GM12878 (cell line): ENCODE measurements around the gene AASDH. TPM values are rescaled to one million over a fixed set of nuclear protein-coding genes. Genes with fewer than 3 reads are reported as not detected.

ENCODE experiments used
- BACH1 ChIP-seq: fragments of 450-650 bp; IDR thresholded peaks from 2 replicates; pipeline ENCODE4 v1.6.1; 2017; ENCODE audit warnings: mild to moderate bottlenecking, borderline replicate concordance
- CREB1 ChIP-seq: IDR thresholded peaks from 2 replicates; pipeline ENCODE4 v1.6.1; 2012; ENCODE audit warnings: low read depth, mild to moderate bottlenecking, inconsistent platforms
- E2F8 ChIP-seq: fragments of 450-650 bp; IDR thresholded peaks from 2 replicates; pipeline ENCODE4 v1.6.1; 2018; ENCODE audit warnings: mild to moderate bottlenecking, low read depth, moderate library complexity; ENCODE audit not compliant: partially characterized antibody
- EP300 ChIP-seq, 2 experiments: fragments of 150-350 bp in 1 of 2; IDR thresholded peaks; 2 replicates each; pipeline ENCODE4 v1.6.1; 2011 to 2012; ENCODE audit warnings: low read depth in 2 of 2, low read length in 2 of 2, borderline replicate concordance in 1 of 2, improper control_type of control experiment in 1 of 2, inconsistent platforms in 1 of 2; ENCODE audit not compliant: control insufficient read depth in 1 of 2
- FOS ChIP-seq: IDR thresholded peaks from 3 replicates; pipeline ENCODE4 v1.6.1; 2011; ENCODE audit warnings: borderline replicate concordance; ENCODE audit not compliant: insufficient read length; ENCODE audit errors: extremely low read depth
- JUND ChIP-seq: IDR thresholded peaks from 2 replicates; pipeline ENCODE4 v1.6.1; 2012; ENCODE audit warnings: low read depth, mild to moderate bottlenecking, low read length, improper control_type of control experiment, moderate library complexity
- MLLT1 ChIP-seq: fragments of 450-650 bp; IDR thresholded peaks from 2 replicates; pipeline ENCODE4 v1.6.1; 2016; ENCODE audit warnings: mild to moderate bottlenecking
- MYC ChIP-seq: IDR thresholded peaks from 2 replicates; pipeline ENCODE4 v1.6.1; 2011; ENCODE audit warnings: mild to moderate bottlenecking, low read length, moderate library complexity, inconsistent platforms; ENCODE audit not compliant: insufficient read depth, insufficient replicate concordance, insufficient read length, severe bottlenecking
- NBN ChIP-seq: fragments of 450-650 bp; IDR thresholded peaks from 2 replicates; pipeline ENCODE4 v1.6.1; 2016
- PBX3 ChIP-seq: IDR thresholded peaks from 2 replicates; pipeline ENCODE4 v1.6.1; 2011; ENCODE audit warnings: mild to moderate bottlenecking, low read depth, low read length, moderate library complexity; ENCODE audit not compliant: insufficient replicate concordance
- PML ChIP-seq: IDR thresholded peaks from 2 replicates; pipeline ENCODE4 v1.6.1; 2012; ENCODE audit warnings: low read length, inconsistent platforms
- POLR2AphosphoS5 ChIP-seq: IDR thresholded peaks from 2 replicates; pipeline ENCODE4 v1.6.1; 2011; ENCODE audit warnings: mild to moderate bottlenecking, low read length, inconsistent platforms
- RAD21 ChIP-seq: IDR thresholded peaks from 2 replicates; pipeline ENCODE4 v1.6.1; 2011; ENCODE audit warnings: mild to moderate bottlenecking, low read depth, low read length, moderate library complexity; ENCODE audit not compliant: insufficient read depth
- SMAD5 ChIP-seq: IDR thresholded peaks from 2 replicates; pipeline ENCODE4 v1.6.1; 2016; ENCODE audit warnings: antibody characterized with exemption, low read depth
- SREBF1 ChIP-seq: IDR thresholded peaks from 2 replicates; pipeline ENCODE4 v1.6.1; 2012; ENCODE audit warnings: mild to moderate bottlenecking, low read length
- STAT1 ChIP-seq: fragments of 450-650 bp; conservative IDR thresholded peaks from 2 replicates; pipeline ENCODE4 v1.6.1; 2014; ENCODE audit warnings: antibody characterized with exemption, mild to moderate bottlenecking
- TCF7 ChIP-seq: IDR thresholded peaks from 2 replicates; pipeline ENCODE4 v1.6.1; 2014; ENCODE audit warnings: antibody characterized with exemption, borderline replicate concordance
- ZBTB40 ChIP-seq: fragments of 450-650 bp; IDR thresholded peaks from 2 replicates; pipeline ENCODE4 v1.6.1; 2016; ENCODE audit warnings: mild to moderate bottlenecking, moderate library complexity, borderline replicate concordance
- ZNF24 ChIP-seq: fragments of 450-650 bp; IDR thresholded peaks from 2 replicates; pipeline ENCODE4 v1.6.1; 2017; ENCODE audit warnings: antibody characterized with exemption, mild to moderate bottlenecking
- polyA plus RNA-seq, 11 experiments: library from polyadenylated mRNA; depleted of rRNA in 4 of 11; unstranded in 6 of 11; stranded (reverse) in 5 of 11; fragments of >200 nt; fragmentation: Nextera tagmentation in 4 of 11; fragmentation: Illumina TruSeq in 1 of 11; extraction: Ambion mirVana in 4 of 11; extraction: Trizol in 1 of 11; gene quantifications; 1 replicate in 1 of 11; 2 replicates in 10 of 11; pipeline versions ENCODE4 v1.2.1 to v1.2.3, GENCODE V29; 2011 to 2016; ENCODE audit warnings: inconsistent platforms in 2 of 11, missing spikeins in 2 of 11, low read depth in 1 of 11
- total RNA-seq, 4 experiments: library from RNA; depleted of rRNA in 3 of 4; stranded (reverse); fragments of >200 nt in 3 of 4; fragmentation: Illumina TruSeq in 1 of 4; extraction: Trizol in 1 of 4; gene quantifications; 2 replicates each; pipeline versions ENCODE4 v1.2.1 to v1.2.3, GENCODE V29; 2013 to 2021

AASDH gene
- total and polyA plus RNA-seq, 10 of the 15 experiments (the other 5 are each of a cell fraction or from before 2014, with no cell fraction given), result 7.3 to 19.1 (median 11.3) TPM

- TF ChIP-seq PBX3, result no peak
- TF ChIP-seq ZBTB40, result no peak
- TF ChIP-seq SMAD5, result peak; percentile 56; the same call in 1 of the 2 replicates
- TF ChIP-seq E2F8, result peak; percentile 84
- TF ChIP-seq MLLT1, result no peak
- TF ChIP-seq CREB1, result 0 out of 2 replicates have a peak, but pooled peaks have one; percentile 38
- TF ChIP-seq ZNF24, result 0 out of 2 replicates have a peak, but pooled peaks have one; percentile 16
- peak; percentile 95 for TF ChIP-seq NBN
- TF ChIP-seq MYC, result peak; percentile 77
- 0 out of 2 replicates have a peak, but pooled peaks have one; percentile 39 for TF ChIP-seq STAT1
- TF ChIP-seq TCF7, result no peak
- TF ChIP-seq JUND, result peak; percentile 89; the same call in 1 of the 2 replicates
- peak; percentile 11; the same call in 1 of the 2 replicates for TF ChIP-seq PML
- TF ChIP-seq EP300 (IDR thresholded peaks at IDR 0.05; ENCODE audit: borderline replicate concordance in 1 of 2, control insufficient read depth in 1 of 2, low read depth in 2 of 2, low read length in 2 of 2), result no peak
- TF ChIP-seq BACH1, result peak; percentile 94
- TF ChIP-seq POLR2AphosphoS5, result peak; percentile 78; the same call in 1 of the 2 replicates
- no peak for TF ChIP-seq FOS
- peak; percentile 85 for TF ChIP-seq SREBF1
- no peak for TF ChIP-seq RAD21
Observed at GRCh38 chr4:56435140-56435926, 48.0 kb upstream of the AASDH start, which contains the start of gene PPAT (continued).
